Mesendoderm (in vitro differentiated cells): Measurements from ENCODE around the gene LGMN.
"Not testable (repeated sequence)": the region's sequence is repeated elsewhere in the genome, so short reads cannot be mapped to it uniquely, and the experiment has no call there.

Experiments
- DNase-seq: peaks from one replicate; pipeline ENCODE4 v3.0.0; 2013
- H2AK5ac ChIP-seq: 2 replicates; pipeline ENCODE4 v1.6.1; 2013; ENCODE audit warnings: low read length, inconsistent platforms
- H2BK120ac ChIP-seq: 2 replicates; pipeline ENCODE4 v1.6.1; 2013; ENCODE audit warnings: low read depth, mild to moderate bottlenecking, low read length, moderate library complexity, mixed read lengths
- H2BK15ac ChIP-seq: replicated peaks from 2 replicates; pipeline ENCODE4 v1.6.1; 2013; ENCODE audit warnings: low read depth, mild to moderate bottlenecking, moderate library complexity
- H2BK5ac ChIP-seq: 2 replicates; pipeline ENCODE4 v1.6.1; 2013; ENCODE audit warnings: low read length, inconsistent platforms
- H3K18ac ChIP-seq: 2 replicates; pipeline ENCODE4 v1.6.1; 2013; ENCODE audit warnings: mild to moderate bottlenecking, low read length, mixed read lengths
- H3K23ac ChIP-seq: one replicate; pipeline ENCODE4 v1.6.1; 2013; ENCODE audit warnings: low read length
- H3K27ac ChIP-seq: 2 replicates; pipeline ENCODE4 v1.5.1; 2013; ENCODE audit warnings: low read depth, mild to moderate bottlenecking, inconsistent platforms, low read length, moderate library complexity
- H3K27me3 ChIP-seq: 2 replicates; pipeline ENCODE4 v1.6.1; 2013; ENCODE audit warnings: low read length, control low read depth, mild to moderate bottlenecking, inconsistent platforms; ENCODE audit not compliant: insufficient read depth, poor library complexity
- H3K36me3 ChIP-seq: 2 replicates; pipeline ENCODE4 v1.6.1; 2013; ENCODE audit warnings: low read length, inconsistent platforms; ENCODE audit not compliant: control insufficient read depth, insufficient read depth
- H3K4ac ChIP-seq: one replicate; pipeline ENCODE4 v1.6.1; 2013; ENCODE audit warnings: low read depth, mild to moderate bottlenecking, low read length, moderate library complexity
- H3K4me1 ChIP-seq: 2 replicates; pipeline ENCODE4 v1.6.1; 2013; ENCODE audit warnings: low read depth, low read length, inconsistent platforms; ENCODE audit not compliant: control insufficient read depth
- H3K4me2 ChIP-seq: 2 replicates; pipeline ENCODE4 v1.6.1; 2013; ENCODE audit warnings: low read length
- H3K4me3 ChIP-seq: 2 replicates; pipeline ENCODE4 v1.5.1; 2013; ENCODE audit warnings: mild to moderate bottlenecking, low read length
- H3K56ac ChIP-seq: one replicate; pipeline ENCODE4 v1.6.1; 2013; ENCODE audit warnings: low read length
- H3K79me1 ChIP-seq: 2 replicates; pipeline ENCODE4 v1.6.1; 2013; ENCODE audit warnings: low read length, inconsistent platforms
- H3K79me2 ChIP-seq: 2 replicates; pipeline ENCODE4 v1.6.1; 2013; ENCODE audit warnings: mild to moderate bottlenecking, low read length; ENCODE audit not compliant: control insufficient read depth, insufficient read depth
- H3K9ac ChIP-seq: 2 replicates; pipeline ENCODE4 v1.6.1; 2013; ENCODE audit warnings: low read length, inconsistent platforms
- H4K5ac ChIP-seq: one replicate; pipeline ENCODE4 v1.6.1; 2013; ENCODE audit warnings: low read length
- H4K8ac ChIP-seq: one replicate; pipeline ENCODE4 v1.6.1; 2013; ENCODE audit warnings: low read depth, mild to moderate bottlenecking, control low read depth, low read length, moderate library complexity
- WGBS: extraction: QIAGEN DNeasy Blood & Tissue Kit; methylation state at CpG from one replicate; pipeline ENCODE4 v1.1.7; 2013; ENCODE audit warnings: low lambda C conversion rate, missing lambda C conversion rate; ENCODE audit not compliant: insufficient coverage; ENCODE audit errors: extremely low coverage; 5-methylcytosine and 5-hydroxymethylcytosine counted together

LGMN gene

GRCh38 chr14:92719890-92720323 lies 28.5 kb downstream of the LGMN start:
- WGBS, result no CpG with 5 or more reads among the region's 5 CpGs
- H3K79me1 ChIP-seq, result peaks cover 2% of the 10 kb centered on the region
- no peak overlapping the region for H2BK5ac ChIP-seq
- no peak overlapping the region for H2BK15ac ChIP-seq
- H4K8ac ChIP-seq, result no peak overlapping the region
- no peak overlapping the region for H3K56ac ChIP-seq
- no peak overlapping the region for H2BK120ac ChIP-seq
- DNase-seq, result no peak
- no peak overlapping the region for H3K4me2 ChIP-seq
- H3K4me1 ChIP-seq, result no peaks in the 10 kb centered on the region
- no peaks in the 10 kb centered on the region for H3K27me3 ChIP-seq
- no peak overlapping the region for H3K9ac ChIP-seq
- no peak overlapping the region for H3K23ac ChIP-seq
- no peaks in the 10 kb centered on the region for H3K79me2 ChIP-seq
- H3K4ac ChIP-seq, result no peak overlapping the region
- H3K27ac ChIP-seq, result no peak overlapping the region
- no peak overlapping the region for H4K5ac ChIP-seq
- no peak overlapping the region for H3K4me3 ChIP-seq
- peaks cover 1% of the 10 kb centered on the region for H3K36me3 ChIP-seq
- no peak overlapping the region for H3K18ac ChIP-seq
- no peak overlapping the region for H2AK5ac ChIP-seq

- Histone ChIP-seq H3K23ac (no peak overlapping the region), H3K9ac (no peak overlapping the region), H3K79me2 (no peaks in the 10 kb centered on the region), H3K79me1 (peaks cover 2% of the 10 kb centered on the region), H4K5ac (no peak overlapping the region), H2BK15ac (no peak overlapping the region), H3K27me3 (no peaks in the 10 kb centered on the region), H4K8ac (no peak overlapping the region), H3K4me2 (no peak overlapping the region), H2BK120ac (no peak overlapping the region), H3K4ac (no peak overlapping the region), H3K27ac (no peak overlapping the region), H3K36me3 (no peaks in the 10 kb centered on the region), H3K18ac (no peak overlapping the region), H3K4me3 (no peak overlapping the region), H2AK5ac (no peak overlapping the region), H3K4me1 (no peaks in the 10 kb centered on the region), H3K56ac (no peak overlapping the region), H2BK5ac (no peak overlapping the region)
- no peak for DNase-seq
- WGBS, result no CpG with 5 or more reads among the region's 2 CpGs
Measured at GRCh38 chr14:92719421-92719820, 29.0 kb downstream of the LGMN start.

- Histone ChIP-seq H3K4me3 (no peak overlapping the region), H4K5ac (no peak overlapping the region), H3K4me2 (no peak overlapping the region), H3K27me3 (no peaks in the 10 kb centered on the region), H3K79me2 (no peaks in the 10 kb centered on the region), H4K8ac (no peak overlapping the region), H3K4me1 (no peaks in the 10 kb centered on the region), H3K18ac (no peak overlapping the region), H3K4ac (no peak overlapping the region), H3K36me3 (no peaks in the 10 kb centered on the region), H2BK5ac (no peak overlapping the region), H3K79me1 (peaks cover 2% of the 10 kb centered on the region), H2AK5ac (no peak overlapping the region), H3K23ac (no peak overlapping the region), H3K27ac (no peak overlapping the region), H2BK120ac (no peak overlapping the region), H3K9ac (no peak overlapping the region), H2BK15ac (no peak overlapping the region), H3K56ac (no peak overlapping the region)
- WGBS, result no CpG with 5 or more reads among the region's 8 CpGs
- no peak for DNase-seq
Measured at GRCh38 chr14:92718664-92719063, 29.8 kb downstream of the LGMN start.

- Histone ChIP-seq H3K27ac (no peak overlapping the region), H3K27me3 (no peaks in the 10 kb centered on the region), H3K4me3 (no peak overlapping the region), H2BK5ac (no peak overlapping the region), H3K9ac (no peak overlapping the region), H3K4me1 (no peaks in the 10 kb centered on the region), H4K8ac (no peak overlapping the region), H4K5ac (no peak overlapping the region), H3K79me2 (no peaks in the 10 kb centered on the region), H3K4me2 (no peak overlapping the region), H2BK120ac (no peak overlapping the region), H3K23ac (no peak overlapping the region), H2AK5ac (no peak overlapping the region), H2BK15ac (no peak overlapping the region), H3K36me3 (no peaks in the 10 kb centered on the region), H3K79me1 (peaks cover 2% of the 10 kb centered on the region), H3K4ac (no peak overlapping the region), H3K18ac (no peak overlapping the region), H3K56ac (no peak overlapping the region)
- DNase-seq, result no peak
- no CpG with 5 or more reads among the region's 11 CpGs for WGBS
Measured at GRCh38 chr14:92717571-92718042, 30.8 kb downstream of the LGMN start.

GRCh38 chr14:92716131-92716530 lies 32.3 kb downstream of the LGMN start:
- no peak overlapping the region for H2AK5ac ChIP-seq
- no peak overlapping the region for H2BK5ac ChIP-seq
- H3K4me2 ChIP-seq, result no peak overlapping the region
- no peak for DNase-seq
- no peak overlapping the region for H2BK15ac ChIP-seq
- H3K79me1 ChIP-seq, result no peaks in the 10 kb centered on the region
- H3K27me3 ChIP-seq, result no peaks in the 10 kb centered on the region
- H3K36me3 ChIP-seq, result peaks cover 1% of the 10 kb centered on the region
- H2BK120ac ChIP-seq, result no peak overlapping the region
- H3K4me1 ChIP-seq, result no peaks in the 10 kb centered on the region
- H3K18ac ChIP-seq, result no peak overlapping the region
- H3K23ac ChIP-seq, result no peak overlapping the region
- H3K4me3 ChIP-seq, result no peak overlapping the region
- WGBS, result no CpG with 5 or more reads among the region's 10 CpGs
- no peak overlapping the region for H4K8ac ChIP-seq
- H3K56ac ChIP-seq, result no peak overlapping the region
- no peak overlapping the region for H3K4ac ChIP-seq
- H3K79me2 ChIP-seq, result no peaks in the 10 kb centered on the region
- no peak overlapping the region for H4K5ac ChIP-seq
- H3K27ac ChIP-seq, result no peak overlapping the region
- no peak overlapping the region for H3K9ac ChIP-seq

GRCh38 chr14:92714739-92715307 lies 33.6 kb downstream of the LGMN start:
- H3K27ac ChIP-seq, H3K4me1 ChIP-seq, H3K9ac ChIP-seq, H2AK5ac ChIP-seq, H3K4me2 ChIP-seq, H3K18ac ChIP-seq, H4K5ac ChIP-seq, H3K36me3 ChIP-seq, H3K56ac ChIP-seq, H3K4me3 ChIP-seq, H4K8ac ChIP-seq, H3K4ac ChIP-seq, H2BK120ac ChIP-seq, H3K79me1 ChIP-seq, H3K79me2 ChIP-seq, H2BK5ac ChIP-seq, H3K23ac ChIP-seq, H3K27me3 ChIP-seq, H2BK15ac ChIP-seq: not testable (repeated sequence)
- DNase-seq, result peak; percentile 78
- no CpG with 5 or more reads among the region's 7 CpGs for WGBS
